ENCODE results near the gene TMEM238L. TPM values are rescaled to one million over a fixed set of nuclear protein-coding genes. Genes with fewer than 3 reads are reported as not detected.

TMEM238L gene
- total RNA-seq, 4 donors from 2014 or later, result not detected

DNA sequence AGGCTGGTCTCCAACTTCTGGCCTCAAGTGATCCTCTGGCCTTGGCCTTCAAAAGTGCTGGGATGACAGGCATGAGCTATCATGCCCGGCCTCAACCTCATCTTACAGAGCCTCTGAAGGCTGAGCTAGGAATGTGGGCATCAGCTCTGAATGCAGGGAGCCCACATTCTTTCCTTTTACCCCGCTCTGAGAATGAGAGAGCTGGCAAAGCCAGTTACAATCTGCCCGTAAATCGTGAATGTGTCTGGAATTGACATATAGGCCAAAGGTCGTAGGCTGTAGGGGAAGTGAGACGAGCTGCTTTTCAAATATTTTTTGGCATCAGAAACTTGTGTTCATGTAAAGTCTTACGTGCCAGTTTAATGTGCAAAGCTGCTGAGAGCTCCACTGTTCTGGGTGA lies 4.5 kb downstream of the TMEM238L start:
- WGBS, 2 donors, result 64 to 77% methylated on average over 7 of the region's 7 CpGs
- Histone ChIP-seq H3K4me3 (replicated peaks in 1 of 3) (no peak overlapping the region), H3K4me1 (peaks cover 22 to 32% of the 10 kb centered on the region in 2 donors), H3K36me3 (no peaks in the 10 kb centered on the region), H3K27ac (peak overlapping the region in 1 of 3 donors; percentile 61), H3K27me3 (no peaks in the 10 kb centered on the region), H3K9me3 (no peaks in the 10 kb centered on the region)
- TF ChIP-seq, protein P1, sequence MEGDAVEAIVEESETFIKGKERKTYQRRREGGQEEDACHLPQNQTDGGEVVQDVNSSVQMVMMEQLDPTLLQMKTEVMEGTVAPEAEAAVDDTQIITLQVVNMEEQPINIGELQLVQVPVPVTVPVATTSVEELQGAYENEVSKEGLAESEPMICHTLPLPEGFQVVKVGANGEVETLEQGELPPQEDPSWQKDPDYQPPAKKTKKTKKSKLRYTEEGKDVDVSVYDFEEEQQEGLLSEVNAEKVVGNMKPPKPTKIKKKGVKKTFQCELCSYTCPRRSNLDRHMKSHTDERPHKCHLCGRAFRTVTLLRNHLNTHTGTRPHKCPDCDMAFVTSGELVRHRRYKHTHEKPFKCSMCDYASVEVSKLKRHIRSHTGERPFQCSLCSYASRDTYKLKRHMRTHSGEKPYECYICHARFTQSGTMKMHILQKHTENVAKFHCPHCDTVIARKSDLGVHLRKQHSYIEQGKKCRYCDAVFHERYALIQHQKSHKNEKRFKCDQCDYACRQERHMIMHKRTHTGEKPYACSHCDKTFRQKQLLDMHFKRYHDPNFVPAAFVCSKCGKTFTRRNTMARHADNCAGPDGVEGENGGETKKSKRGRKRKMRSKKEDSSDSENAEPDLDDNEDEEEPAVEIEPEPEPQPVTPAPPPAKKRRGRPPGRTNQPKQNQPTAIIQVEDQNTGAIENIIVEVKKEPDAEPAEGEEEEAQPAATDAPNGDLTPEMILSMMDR (IDR thresholded peaks at IDR 0.05), result no peak
- no peak for TF ChIP-seq POLR2A (IDR thresholded peaks at IDR 0.05)
- no peak for DNase-seq
- intact Hi-C loops (cut with DNase I), result no loop called here

DNA sequence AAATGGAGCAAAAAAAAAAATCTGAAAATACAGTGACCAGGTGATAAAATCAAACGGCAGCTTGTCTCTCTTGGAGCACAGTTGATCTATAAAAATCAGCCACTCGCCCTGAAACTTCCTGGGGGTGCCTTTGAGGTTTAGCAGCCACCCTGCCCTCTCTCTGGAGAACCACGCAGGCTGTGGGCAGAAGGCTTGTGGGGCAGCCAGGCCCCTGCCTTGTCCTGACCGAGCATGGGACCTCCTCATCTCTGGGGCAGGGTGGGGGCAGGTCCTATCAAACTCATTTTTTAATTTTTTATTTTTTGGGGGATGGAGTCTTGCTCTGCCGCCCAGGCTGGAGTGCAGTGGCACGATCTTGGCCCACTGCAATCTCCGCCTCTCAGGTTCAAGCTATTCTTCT lies 5.0 kb downstream of the TMEM238L start:
- no peaks in the 10 kb centered on the region for H3K36me3 ChIP-seq
- H3K27me3 ChIP-seq, result no peaks in the 10 kb centered on the region
- no peak for TF ChIP-seq POLR2A (IDR thresholded peaks at IDR 0.05)
- TF ChIP-seq, protein P1 (IDR thresholded peaks at IDR 0.05), result no peak
- no peaks in the 10 kb centered on the region for H3K9me3 ChIP-seq
- DNase-seq, result no peak
- H3K4me3 ChIP-seq (replicated peaks in 1 of 3), result no peak overlapping the region
- intact Hi-C loops (cut with DNase I), result no loop called here
- peaks cover 22 to 34% of the 10 kb centered on the region in 2 donors for H3K4me1 ChIP-seq
- 64 to 76% methylated on average over 7 of the region's 7 CpGs for whole genome bisulfite sequencing, 2 donors
- H3K27ac ChIP-seq, result peak overlapping the region in 2 of 3 donors; percentile 61 to 64

DNA sequence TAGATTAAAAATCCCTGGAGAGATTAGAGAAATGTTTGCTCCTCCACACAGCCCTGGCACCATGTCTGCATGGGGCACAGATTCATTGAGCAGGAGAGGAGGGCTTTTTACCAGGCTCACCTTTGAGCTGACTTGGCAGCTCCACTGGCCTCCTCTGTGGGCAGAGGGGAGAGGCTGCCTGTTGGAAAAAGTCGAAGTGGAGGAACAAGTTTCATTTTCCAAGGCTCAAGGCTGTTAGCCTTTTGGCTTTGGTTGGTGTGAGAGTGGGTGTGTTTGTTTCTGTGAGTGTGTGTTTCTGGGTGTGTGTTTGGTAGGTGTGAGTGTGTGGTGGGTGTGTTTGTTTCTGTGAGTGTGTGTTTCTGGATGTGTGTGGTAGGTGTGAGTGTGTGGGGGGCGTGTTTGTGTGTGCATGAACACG lies 5.6 kb downstream of the TMEM238L start:
- Histone ChIP-seq H3K27me3 (no peaks in the 10 kb centered on the region), H3K36me3 (no peaks in the 10 kb centered on the region), H3K4me1 (peaks cover 22 to 39% of the 10 kb centered on the region in 2 donors), H3K9me3 (no peaks in the 10 kb centered on the region), H3K4me3 (replicated peaks in 1 of 3) (no peak overlapping the region), H3K27ac (peak overlapping the region in 2 of 3 donors; percentile 61 to 64)
- TF ChIP-seq POLR2A (IDR thresholded peaks at IDR 0.05), result no peak
- TF ChIP-seq, protein P1 (IDR thresholded peaks at IDR 0.05), result no peak
- DNase-seq, result peak; percentile 71 to 78
- intact Hi-C loops (cut with DNase I), result no loop called here
- WGBS, 2 donors, result 18 to 33% methylated on average over 3 of the region's 3 CpGs

DNA sequence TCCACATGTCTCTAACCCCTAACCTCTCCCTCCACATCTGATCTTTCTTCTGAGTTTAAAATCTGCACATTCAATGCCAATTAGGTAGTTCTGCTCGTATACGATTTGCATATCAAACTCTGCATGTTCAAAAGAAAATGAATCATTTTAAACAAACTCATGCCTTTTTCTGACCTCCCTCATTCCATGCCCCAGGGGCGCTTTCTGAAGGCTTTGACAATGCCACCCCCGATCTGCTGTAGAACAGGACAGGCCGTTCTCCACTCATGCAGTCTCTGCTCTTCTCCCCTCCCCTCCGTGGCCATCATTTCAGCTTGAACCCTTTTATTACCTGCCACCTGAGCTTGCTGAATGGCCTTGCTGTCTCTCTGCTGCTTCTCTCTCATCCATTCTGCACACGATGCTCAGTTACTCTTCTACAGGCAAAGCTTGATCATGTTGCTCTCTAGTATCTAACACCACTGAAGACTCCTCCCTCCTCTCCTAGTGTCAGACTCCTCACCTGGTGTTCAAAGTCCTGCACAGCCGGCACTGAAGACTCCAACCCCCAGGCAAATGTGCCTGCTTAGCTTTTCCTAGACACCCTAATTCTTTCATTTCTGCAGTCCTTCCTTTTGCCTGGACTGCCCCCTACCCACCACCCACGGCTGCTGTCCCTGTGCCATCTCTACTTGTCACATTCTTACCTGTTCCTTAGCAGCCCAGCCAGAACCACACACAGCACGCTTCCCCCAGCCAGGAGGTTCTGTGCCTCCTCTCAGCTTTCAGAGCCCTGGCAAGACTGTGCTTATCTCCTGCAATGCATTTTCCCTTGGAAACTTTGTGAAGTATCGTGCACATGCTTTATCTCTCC lies 6.2 kb downstream of the TMEM238L start:
- Histone ChIP-seq H3K9me3 (no peaks in the 10 kb centered on the region), H3K36me3 (no peaks in the 10 kb centered on the region), H3K27me3 (no peaks in the 10 kb centered on the region), H3K4me1 (peaks cover 22 to 39% of the 10 kb centered on the region in 2 donors), H3K27ac (peak overlapping the region in 2 of 3 donors; percentile 61 to 64), H3K4me3 (replicated peaks in 1 of 3) (no peak overlapping the region)
- TF ChIP-seq, protein P1 (IDR thresholded peaks at IDR 0.05), result no peak
- peak in 1 of 2 donors; percentile 4 for DNase-seq
- 61 to 63% methylated on average over 11 of the region's 11 CpGs for WGBS, 2 donors
- intact Hi-C loops (cut with DNase I), result no loop called here

DNA sequence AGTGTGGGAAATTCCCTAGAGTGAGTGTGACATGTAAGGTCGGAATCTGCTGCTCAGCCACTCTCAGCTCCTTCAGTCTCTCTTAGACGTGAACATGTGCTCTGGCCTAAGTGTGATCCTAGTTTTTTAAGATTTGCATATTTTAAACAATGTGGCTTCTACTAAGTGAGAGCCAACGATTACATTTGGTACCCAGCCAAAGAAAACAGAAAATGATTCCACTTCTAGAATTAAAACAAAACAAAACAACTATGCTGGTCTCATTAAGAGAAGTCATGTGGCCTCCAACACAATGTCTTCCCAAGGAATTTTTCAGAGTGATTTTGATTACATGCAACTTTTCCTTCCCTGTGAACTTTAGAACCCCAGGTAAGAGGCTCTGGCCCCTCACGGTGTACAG lies 10.1 kb downstream of the TMEM238L start:
- Histone ChIP-seq H3K27ac (no peak overlapping the region), H3K36me3 (no peaks in the 10 kb centered on the region), H3K4me1 (peaks cover 17 to 40% of the 10 kb centered on the region in 2 donors), H3K27me3 (no peaks in the 10 kb centered on the region), H3K9me3 (no peaks in the 10 kb centered on the region), H3K4me3 (replicated peaks in 1 of 3) (no peak overlapping the region)
- WGBS, 2 donors, result 38 to 47% methylated on average over 4 of the region's 4 CpGs
- TF ChIP-seq, protein P1 (IDR thresholded peaks at IDR 0.05), result no peak
- no peak for TF ChIP-seq POLR2A (IDR thresholded peaks at IDR 0.05)
- intact Hi-C loops (cut with DNase I), result no loop called here
- no peak for DNase-seq
